ENCODE results near the gene ARVCF.
"Not testable (repeated sequence)": the region's sequence is repeated elsewhere in the genome, so short reads cannot be mapped to it uniquely, and the experiment has no call there.

ARVCF gene

GRCh38 chr22:19960491-19961200, 56.0 kb downstream of the ARVCF start:
- no peak for DNase-seq (ENCODE audit: low read depth)

DNA sequence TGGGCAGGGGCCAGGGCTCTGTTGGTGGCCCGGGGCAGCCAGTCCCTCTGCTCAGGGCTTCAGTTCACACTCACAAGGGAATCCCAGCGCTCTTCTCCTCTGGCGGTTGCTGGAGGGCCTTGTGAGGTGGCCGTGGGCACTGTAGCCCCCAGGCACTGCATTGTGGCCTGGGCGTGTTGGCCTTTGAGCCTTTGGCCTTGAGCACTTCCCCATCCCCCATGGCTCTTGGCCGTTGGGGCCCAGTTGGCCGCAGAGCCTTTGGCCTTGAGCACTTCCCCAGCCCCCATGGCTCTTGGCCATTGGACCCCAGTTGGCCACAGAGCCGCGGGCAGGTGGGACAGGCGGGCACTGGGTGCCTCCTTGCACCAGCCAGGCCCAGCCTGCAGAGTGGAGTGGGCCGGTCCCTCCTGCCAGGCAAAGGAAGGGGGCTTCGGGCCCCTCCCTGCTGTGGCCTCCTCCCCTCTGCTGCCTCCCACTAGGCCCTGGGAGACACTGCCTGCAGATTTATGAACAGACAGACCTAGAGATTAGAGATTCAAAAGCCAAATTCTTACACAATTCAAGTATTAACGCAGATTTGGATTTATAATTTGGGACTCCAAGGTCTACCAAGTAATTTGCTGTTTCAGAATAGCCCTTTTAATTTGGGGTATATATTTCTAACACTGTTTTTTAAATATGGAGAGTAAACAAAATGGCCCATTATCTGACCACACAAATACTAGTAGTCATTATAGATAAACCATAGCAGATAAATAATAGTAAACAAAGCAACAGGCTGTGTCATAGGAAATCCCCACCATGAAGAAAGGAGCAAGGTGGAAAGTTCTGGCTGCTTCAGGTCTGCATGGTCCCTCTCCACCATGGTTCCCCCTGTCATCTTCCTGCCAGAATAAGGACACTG, 56.8 kb downstream of the ARVCF start:
- no peak for DNase-seq (ENCODE audit: low read depth)

GRCh38 chr22:19959043-19959586, 57.5 kb downstream of the ARVCF start:
- no peak for DNase-seq (ENCODE audit: low read depth)

DNA sequence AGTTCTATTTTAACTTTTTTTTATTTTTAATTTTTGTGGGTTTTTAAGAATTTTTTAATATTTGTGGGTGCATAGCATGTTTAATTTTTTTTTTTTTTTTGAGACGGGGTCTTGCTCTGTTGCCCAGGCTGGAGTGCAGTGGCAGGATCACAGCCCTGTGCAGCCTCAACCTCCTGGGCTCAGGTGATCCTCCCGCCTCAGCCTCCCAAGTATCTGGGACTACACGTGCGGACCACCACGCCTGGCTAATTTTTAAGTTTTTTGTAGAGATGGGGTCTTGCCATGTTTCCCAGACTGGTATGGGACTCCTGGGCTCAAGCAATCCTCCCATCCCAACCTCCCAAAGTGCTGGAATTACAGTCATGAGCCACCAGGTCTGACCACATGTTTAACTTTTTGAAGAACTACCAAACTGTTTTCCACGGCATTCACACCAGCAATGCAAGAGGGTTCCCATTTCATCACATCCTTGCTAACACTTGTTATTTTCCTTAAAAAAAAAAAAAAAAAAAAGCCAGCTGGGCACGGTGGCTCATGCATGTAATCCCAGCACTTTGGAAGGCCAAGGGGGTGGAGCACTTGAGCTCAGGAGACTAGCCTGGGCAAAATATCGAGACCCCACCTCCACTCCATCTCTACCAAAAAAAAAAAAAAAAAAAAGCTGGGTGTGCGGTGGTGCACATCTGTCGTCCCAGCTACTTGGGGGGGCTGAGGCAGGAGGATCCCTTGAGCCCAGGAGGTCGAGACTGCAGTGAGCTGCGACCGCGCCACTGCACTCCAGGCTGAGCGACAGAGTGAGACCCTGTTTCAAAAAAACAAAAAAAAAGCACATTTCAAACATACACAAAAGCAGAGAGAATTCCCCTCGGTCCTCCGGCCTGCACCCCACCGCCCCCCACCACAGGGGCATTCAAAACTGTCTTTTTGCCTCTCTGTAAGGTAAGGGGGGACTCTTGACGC, 58.3 kb downstream of the ARVCF start:
- no peak for DNase-seq (ENCODE audit: low read depth)

- DNase-seq (ENCODE audit: low read depth) = no peak
Observed at GRCh38 chr22:19957445-19957844, 59.2 kb downstream of the ARVCF start.

- no peak for DNase-seq (ENCODE audit: low read depth)
Observed at GRCh38 chr22:19955241-19956128, 61.1 kb downstream of the ARVCF start.

DNA sequence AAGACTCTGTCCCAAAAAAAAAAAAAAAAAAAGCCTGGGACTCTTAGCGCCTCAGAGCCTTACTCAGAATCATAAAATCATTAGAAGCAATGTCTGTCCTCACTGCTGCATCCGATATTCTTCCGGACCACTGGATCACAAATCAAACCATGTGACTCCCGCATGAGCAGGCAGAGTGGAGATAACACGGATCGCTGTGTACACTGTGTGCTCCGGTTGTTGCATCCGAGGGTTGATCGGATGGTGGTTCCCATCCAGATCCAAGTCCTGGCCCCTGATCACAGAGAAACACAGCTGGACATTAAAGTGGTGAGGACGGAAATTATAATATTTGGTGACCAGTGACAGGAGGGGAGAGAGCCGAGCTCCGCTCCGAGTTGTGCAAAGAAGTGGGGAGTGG, 65.3 kb downstream of the ARVCF start:
- no peak for DNase-seq (ENCODE audit: low read depth)

- no peak for DNase-seq (ENCODE audit: low read depth)
Observed at GRCh38 chr22:19948057-19948760, 68.4 kb downstream of the ARVCF start.

DNA sequence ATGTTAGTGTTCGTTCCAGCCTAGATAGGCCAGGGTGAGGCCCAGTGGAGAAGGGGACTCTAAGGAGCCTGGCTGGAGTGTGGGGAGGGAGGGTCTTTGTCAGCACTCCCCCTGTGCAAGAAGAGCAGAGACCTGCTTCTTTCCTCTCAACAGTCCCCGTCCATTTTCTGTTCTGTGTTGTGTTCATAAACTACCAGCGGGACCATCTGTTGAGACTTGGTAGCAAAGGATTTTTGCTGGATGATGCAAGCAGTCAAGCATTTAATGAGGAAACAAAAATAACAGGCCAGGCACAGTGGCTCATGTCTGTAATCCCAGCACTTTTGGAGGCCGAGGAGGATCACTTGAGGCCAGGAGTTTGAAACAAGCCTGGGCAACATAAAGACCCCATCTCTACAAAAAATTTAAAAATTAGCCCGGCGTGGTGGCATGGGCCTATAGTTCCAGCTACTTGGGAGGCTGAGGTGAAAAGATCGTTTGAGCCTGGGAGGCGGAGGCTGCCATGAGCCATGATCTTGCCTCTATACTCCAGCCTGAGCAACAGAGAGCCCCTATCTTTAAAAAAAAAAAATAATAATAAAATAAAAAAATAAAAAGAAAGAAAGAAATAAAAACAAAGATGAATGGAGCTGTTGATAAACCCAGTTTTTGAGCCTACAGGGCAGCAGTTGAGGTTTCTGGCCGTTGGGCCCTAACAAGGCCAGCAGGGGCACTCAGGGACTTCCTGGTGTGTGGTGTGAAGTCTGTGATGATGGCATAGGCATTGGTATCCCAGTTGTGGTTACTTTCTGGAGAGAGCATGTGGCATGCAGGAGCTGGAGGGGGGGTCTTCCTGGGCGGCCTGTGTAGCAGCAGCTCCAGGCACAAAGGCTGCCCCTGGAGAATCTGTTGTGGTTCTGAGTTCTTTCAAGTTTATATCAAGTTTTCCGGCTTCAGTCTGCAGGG, 73.3 kb downstream of the ARVCF start:
- DNase-seq (ENCODE audit: low read depth) = no peak

DNA sequence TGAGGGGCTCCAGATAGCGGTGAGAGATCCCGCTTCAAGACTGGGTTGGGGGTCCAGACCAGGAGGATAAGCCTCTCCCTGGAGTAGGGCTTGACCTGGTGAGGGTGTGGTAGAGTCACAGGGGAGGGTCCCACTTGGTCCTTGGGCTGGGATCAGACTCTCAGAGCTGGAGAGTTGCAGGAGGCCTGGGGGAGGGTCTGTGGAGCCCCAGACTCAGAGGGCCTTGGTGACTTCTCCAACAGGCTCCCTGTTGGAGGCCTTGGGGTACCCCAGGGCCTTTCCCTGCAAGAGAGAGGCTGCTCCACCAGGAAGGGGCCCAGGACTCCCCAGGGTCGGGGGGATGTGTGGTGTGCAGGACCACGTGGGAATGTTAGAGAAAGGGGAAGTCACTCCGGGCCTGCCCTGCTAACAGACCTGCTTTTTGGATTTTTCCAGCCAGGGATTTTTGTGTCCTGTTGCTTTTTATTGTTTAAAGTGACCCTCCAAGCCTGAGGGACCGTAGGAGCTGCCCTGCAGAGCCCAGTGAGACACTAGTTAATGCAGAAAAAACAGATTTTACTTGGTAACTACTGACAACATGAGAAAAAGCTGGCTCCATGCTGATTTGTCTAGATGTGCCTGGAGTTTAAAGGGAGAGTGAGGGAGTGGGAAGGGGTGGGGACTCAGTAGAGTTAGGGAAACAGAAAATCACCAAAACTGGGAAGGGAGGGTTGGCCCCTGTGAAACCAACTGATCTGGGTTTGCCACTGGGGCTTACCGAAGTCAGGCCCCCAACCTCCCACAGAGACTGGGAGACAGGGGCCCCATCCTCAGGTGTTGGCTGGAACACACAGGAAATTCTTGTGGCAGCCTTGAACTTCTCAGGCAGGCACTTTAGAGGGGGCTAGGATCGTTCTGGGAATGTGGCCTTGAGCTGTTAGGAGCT, 74.2 kb downstream of the ARVCF start:
- no peak for DNase-seq (ENCODE audit: low read depth)

GRCh38 chr22:19941365-19942082, 75.1 kb downstream of the ARVCF start, which contains the start of the genes COMT and TXNRD2:
COMT (plus strand) TSS chr22:19941772; CDS start chr22:19962527, 20,755 bp downstream.
TXNRD2 (minus strand) TSS chr22:19941818; CDS start chr22:19941803, 15 bp downstream.
- DNase-seq (ENCODE audit: low read depth) = no peak

DNA sequence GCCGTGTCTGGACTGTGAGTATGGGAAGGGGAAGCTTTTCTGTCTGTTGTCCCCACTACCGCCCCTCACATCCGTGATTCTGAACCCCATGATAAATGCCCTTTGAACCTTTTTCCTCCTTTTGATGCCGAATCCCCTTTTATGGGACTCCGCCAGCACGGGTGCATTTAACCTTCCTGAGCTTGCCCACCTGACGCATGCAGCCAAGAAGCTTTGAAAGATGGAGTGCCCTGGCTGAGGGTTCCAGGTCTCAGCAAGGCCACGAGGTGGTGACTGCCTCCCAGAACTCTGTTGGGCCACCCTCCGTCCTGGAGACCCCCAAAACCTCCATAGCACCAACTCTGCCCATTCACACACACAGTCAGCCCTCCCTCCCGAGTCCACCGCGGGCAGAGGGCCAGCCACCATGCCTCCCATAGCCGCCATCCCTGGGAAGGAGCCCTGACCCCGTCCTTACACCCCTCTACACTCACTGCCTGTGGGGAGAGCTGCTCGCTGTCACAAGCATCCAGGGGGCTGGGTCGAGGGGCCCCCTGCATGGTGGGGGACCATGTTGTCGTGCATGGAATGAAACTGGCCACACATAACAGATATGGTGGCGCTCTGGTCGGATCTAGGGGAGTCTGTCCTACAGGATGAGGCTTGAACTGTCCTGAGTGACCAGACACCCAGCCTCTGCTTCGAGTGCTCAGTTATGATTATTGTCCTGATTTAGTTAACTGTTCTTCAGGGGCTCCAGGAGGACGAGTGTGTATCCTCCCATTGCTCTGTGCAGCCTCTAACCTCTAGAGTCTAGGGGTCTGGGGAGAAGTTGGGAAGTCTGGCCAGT, 75.9 kb downstream of the ARVCF start:
- DNase-seq (ENCODE audit: low read depth) = no peak

- DNase-seq (ENCODE audit: low read depth) = no peak
Observed at GRCh38 chr22:19937616-19938473, 78.8 kb downstream of the ARVCF start.

DNA sequence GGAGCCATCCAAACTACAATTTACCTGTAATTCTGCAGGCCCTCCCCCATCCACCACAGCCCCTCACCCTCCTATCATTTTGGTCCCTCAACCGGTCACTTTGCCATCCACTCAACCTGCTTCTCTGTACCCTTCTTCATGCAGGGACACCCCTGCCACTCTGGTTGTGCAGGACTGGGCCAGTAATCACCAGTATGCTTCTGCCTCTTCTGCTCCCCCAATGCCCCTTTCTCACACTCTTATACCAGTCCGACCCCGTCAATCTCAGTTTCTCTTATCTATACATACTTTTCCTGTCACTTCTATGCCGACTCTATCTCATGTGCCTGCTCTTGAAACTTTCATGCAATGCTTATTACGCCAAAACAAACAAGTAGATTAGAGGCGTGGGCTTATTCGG, 80.1 kb downstream of the ARVCF start:
- no peak for DNase-seq (ENCODE audit: low read depth)

DNA sequence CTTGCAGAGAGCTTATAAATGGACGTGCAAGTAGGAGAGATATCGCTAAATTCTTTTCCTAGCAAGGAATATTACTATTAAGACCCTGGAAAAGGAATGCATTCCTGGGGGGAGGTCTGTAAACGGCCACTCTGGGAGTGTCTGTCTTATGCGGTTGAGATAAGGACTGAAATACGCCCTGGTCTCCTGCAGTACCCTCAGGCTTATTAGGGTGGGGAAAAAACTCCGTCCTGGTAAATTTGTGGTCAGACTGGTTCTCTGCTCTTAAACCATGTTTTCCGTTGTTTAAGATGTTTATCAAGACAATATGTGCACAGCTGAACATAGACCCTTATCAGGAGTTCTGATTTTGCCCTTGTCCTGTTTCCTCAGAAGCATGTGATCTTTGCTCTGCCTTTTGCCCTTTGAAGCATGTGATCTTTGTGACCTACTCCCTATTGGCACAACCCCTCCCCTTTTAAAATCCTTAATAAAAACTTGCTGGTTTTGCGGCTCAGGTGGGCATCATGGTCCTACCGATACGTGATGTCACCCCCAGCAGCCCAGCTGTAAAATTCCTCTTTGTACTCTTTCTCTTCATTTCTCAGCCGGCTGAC, 81.4 kb downstream of the ARVCF start:
- not testable (repeated sequence) for DNase-seq (ENCODE audit: low read depth)
